SK-N-MC (cell line): Measurements from ENCODE around the gene LTA4H.

Experiments
- EZH2 ChIP-seq: fragments of 200-600 bp; sonication (generic); IDR thresholded peaks from one replicate; pipeline ENCODE4 v1.6.1; 2017; ENCODE audit warnings: antibody characterized with exemption
- FOXP2 ChIP-seq: optimal IDR thresholded peaks from 2 replicates; pipeline ENCODE3; 2011; ENCODE audit warnings: mild to moderate bottlenecking, moderate library complexity; ENCODE audit not compliant: insufficient read depth; ENCODE audit errors: extremely low read length, control extremely low read depth
- POLR2AphosphoS5 ChIP-seq: IDR thresholded peaks from 2 replicates; pipeline ENCODE4 v1.6.1; 2012; ENCODE audit warnings: mild to moderate bottlenecking, low read depth, low read length, borderline replicate concordance

DNA sequence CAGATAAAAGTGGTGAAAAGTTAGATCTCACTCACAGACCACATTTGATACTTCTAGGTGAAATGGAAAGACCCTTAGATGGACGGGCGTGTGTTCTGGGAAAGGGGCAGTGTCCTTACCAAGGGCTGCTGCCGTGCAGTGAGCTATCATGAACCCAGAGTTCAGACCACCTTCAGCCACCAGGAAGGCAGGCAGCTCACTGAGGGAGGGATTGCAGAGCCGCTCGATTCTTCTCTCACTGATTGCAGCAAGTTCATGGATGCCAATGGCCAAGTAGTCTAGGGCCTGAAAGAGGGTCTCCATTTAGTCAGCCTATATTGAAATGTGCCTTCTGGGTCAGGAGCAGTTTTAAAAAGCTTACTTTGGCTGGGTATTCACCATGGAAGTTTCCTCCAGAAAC lies 55.0 kb downstream of the LTA4H start:
- TF ChIP-seq EZH2 (no peak), POLR2AphosphoS5 (no peak), FOXP2 (no peak)
